Keratinocyte (primary cell): ENCODE results near the gene SCNN1A.

Experiments used
- CTCF ChIP-seq, 3 experiments: IDR thresholded peaks in 1 of 3; conservative IDR thresholded peaks in 1 of 3; optimal IDR thresholded peaks in 1 of 3; 2 replicates in 2 of 3; 3 replicates in 1 of 3; pipeline versions ENCODE3 to v1.5.1; 2011; ENCODE audit warnings: low read length in 3 of 3, mild to moderate bottlenecking in 3 of 3, moderate library complexity in 2 of 3, control low read depth in 1 of 3, inconsistent platforms in 1 of 3; ENCODE audit not compliant: insufficient read depth in 2 of 3; ENCODE audit errors: extremely low read depth in 1 of 3
- EZH2 ChIP-seq: IDR thresholded peaks from one replicate; pipeline ENCODE4 v1.6.1; 2012; ENCODE audit warnings: inconsistent platforms, mild to moderate bottlenecking, low read length, moderate library complexity

- no peak for TF ChIP-seq CTCF (optimal IDR thresholded peaks at IDR 0.05 in 1 of 3, IDR thresholded peaks at IDR 0.05 in 1 of 3, conservative IDR thresholded peaks at IDR 0.05 in 1 of 3; ENCODE audit: extremely low read depth in 1 of 3, insufficient read depth in 2 of 3, low read length in 3 of 3)
- TF ChIP-seq EZH2: no peak
These were observed 32.0 kb upstream of the SCNN1A start for GRCh38 chr12:6407236-6407954.
